ENCODE data around the gene TRMT10C. TPM values are rescaled to one million over a fixed set of nuclear protein-coding genes. Genes with fewer than 3 reads are reported as not detected.

The TRMT10C gene
- total and polyA plus RNA-seq, 2 experiments from 2014 or later, result 61.9 to 145 TPM

DNA sequence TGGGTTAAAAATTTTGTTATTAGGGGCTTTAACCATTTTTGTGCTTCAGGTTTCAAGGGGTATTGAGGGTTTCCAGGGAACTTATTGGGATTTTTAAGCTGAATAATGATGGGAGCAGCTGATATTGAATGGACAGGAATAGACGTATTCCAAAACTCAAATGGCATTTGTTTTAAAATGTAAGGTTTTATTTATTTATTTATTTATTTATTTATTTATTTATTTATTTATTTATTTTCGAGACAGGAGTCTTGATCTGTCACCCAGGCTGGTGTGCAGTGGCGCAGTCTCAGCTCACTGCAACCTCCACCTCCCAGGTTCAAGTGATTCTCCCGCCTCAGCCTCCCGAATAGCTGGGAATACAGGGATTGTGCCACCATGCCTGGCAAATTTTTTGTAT is 26.4 kb upstream of the TRMT10C start:
- Mint-ChIP-seq H3K4me3 (no peak overlapping the region), H3K27ac (no peak overlapping the region), H3K4me1 (peaks cover 17% of the 10 kb centered on the region; the same call in 2 of the 3 replicates), H3K36me3 (ENCODE audit: low read depth) (peaks cover 12% of the 10 kb centered on the region; the same call in 2 of the 3 replicates), H3K9me3 (peaks cover 17% of the 10 kb centered on the region), H3K27me3 (ENCODE audit: insufficient read depth, low read depth, poor library complexity) (no peaks in the 10 kb centered on the region)
- H3K4me3 ChIP-seq, result no peak overlapping the region
- no peak overlapping the region for H3K4me2 ChIP-seq
- no peak for DNase-seq (ENCODE audit: low spot score)
- H3K4me1 ChIP-seq (ENCODE audit: insufficient read depth), result peaks cover 17% of the 10 kb centered on the region
- no peaks in the 10 kb centered on the region for H3K36me3 ChIP-seq (ENCODE audit: insufficient read depth)
- H3K27ac ChIP-seq (ENCODE audit: low read depth), result no peak overlapping the region
- H4K20me1 ChIP-seq (replicated peaks; ENCODE audit: insufficient read depth), result no peaks in the 10 kb centered on the region
- H3K27me3 ChIP-seq (ENCODE audit: insufficient read depth), result no peaks in the 10 kb centered on the region
- H3F3A ChIP-seq (replicated peaks; ENCODE audit: low read depth), result no peaks in the 10 kb centered on the region
- no peaks in the 10 kb centered on the region for H3K79me2 ChIP-seq (replicated peaks; ENCODE audit: insufficient read depth)
- TF ChIP-seq NANOG (IDR thresholded peaks at IDR 0.05; ENCODE audit: borderline replicate concordance) (no peak), EZH2phosphoT487 (IDR thresholded peaks at IDR 0.05; ENCODE audit: unreplicated experiment) (no peak), STAT1 (IDR thresholded peaks at IDR 0.05; ENCODE audit: unreplicated experiment) (no peak), JUNB (IDR thresholded peaks at IDR 0.05; ENCODE audit: unreplicated experiment) (no peak), ZNF331 (CRISPR knock-in tag; IDR thresholded peaks at IDR 0.05; ENCODE audit: low read depth) (no peak), ZNF114 (CRISPR knock-in tag; IDR thresholded peaks at IDR 0.05) (no peak)
- TF ChIP-seq, protein P1, sequence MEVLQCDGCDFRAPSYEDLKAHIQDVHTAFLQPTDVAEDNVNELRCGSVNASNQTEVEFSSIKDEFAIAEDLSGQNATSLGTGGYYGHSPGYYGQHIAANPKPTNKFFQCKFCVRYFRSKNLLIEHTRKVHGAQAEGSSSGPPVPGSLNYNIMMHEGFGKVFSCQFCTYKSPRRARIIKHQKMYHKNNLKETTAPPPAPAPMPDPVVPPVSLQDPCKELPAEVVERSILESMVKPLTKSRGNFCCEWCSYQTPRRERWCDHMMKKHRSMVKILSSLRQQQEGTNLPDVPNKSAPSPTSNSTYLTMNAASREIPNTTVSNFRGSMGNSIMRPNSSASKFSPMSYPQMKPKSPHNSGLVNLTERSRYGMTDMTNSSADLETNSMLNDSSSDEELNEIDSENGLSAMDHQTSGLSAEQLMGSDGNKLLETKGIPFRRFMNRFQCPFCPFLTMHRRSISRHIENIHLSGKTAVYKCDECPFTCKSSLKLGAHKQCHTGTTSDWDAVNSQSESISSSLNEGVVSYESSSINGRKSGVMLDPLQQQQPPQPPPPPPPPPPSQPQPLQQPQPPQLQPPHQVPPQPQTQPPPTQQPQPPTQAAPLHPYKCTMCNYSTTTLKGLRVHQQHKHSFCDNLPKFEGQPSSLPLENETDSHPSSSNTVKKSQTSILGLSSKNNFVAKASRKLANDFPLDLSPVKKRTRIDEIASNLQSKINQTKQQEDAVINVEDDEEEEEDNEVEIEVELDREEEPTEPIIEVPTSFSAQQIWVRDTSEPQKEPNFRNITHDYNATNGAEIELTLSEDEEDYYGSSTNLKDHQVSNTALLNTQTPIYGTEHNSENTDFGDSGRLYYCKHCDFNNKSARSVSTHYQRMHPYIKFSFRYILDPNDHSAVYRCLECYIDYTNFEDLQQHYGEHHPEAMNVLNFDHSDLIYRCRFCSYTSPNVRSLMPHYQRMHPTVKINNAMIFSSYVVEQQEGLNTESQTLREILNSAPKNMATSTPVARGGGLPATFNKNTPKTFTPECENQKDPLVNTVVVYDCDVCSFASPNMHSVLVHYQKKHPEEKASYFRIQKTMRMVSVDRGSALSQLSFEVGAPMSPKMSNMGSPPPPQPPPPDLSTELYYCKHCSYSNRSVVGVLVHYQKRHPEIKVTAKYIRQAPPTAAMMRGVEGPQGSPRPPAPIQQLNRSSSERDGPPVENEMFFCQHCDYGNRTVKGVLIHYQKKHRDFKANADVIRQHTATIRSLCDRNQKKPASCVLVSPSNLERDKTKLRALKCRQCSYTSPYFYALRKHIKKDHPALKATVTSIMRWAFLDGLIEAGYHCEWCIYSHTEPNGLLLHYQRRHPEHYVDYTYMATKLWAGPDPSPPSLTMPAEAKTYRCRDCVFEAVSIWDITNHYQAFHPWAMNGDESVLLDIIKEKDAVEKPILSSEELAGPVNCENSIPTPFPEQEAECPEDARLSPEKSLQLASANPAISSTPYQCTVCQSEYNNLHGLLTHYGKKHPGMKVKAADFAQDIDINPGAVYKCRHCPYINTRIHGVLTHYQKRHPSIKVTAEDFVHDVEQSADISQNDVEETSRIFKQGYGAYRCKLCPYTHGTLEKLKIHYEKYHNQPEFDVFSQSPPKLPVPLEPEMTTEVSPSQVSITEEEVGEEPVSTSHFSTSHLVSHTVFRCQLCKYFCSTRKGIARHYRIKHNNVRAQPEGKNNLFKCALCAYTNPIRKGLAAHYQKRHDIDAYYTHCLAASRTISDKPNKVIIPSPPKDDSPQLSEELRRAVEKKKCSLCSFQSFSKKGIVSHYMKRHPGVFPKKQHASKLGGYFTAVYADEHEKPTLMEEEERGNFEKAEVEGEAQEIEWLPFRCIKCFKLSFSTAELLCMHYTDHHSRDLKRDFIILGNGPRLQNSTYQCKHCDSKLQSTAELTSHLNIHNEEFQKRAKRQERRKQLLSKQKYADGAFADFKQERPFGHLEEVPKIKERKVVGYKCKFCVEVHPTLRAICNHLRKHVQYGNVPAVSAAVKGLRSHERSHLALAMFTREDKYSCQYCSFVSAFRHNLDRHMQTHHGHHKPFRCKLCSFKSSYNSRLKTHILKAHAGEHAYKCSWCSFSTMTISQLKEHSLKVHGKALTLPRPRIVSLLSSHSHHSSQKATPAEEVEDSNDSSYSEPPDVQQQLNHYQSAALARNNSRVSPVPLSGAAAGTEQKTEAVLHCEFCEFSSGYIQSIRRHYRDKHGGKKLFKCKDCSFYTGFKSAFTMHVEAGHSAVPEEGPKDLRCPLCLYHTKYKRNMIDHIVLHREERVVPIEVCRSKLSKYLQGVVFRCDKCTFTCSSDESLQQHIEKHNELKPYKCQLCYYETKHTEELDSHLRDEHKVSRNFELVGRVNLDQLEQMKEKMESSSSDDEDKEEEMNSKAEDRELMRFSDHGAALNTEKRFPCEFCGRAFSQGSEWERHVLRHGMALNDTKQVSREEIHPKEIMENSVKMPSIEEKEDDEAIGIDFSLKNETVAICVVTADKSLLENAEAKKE (CRISPR knock-in tag; IDR thresholded peaks at IDR 0.05), result no peak
- TF ChIP-seq, protein P2, sequence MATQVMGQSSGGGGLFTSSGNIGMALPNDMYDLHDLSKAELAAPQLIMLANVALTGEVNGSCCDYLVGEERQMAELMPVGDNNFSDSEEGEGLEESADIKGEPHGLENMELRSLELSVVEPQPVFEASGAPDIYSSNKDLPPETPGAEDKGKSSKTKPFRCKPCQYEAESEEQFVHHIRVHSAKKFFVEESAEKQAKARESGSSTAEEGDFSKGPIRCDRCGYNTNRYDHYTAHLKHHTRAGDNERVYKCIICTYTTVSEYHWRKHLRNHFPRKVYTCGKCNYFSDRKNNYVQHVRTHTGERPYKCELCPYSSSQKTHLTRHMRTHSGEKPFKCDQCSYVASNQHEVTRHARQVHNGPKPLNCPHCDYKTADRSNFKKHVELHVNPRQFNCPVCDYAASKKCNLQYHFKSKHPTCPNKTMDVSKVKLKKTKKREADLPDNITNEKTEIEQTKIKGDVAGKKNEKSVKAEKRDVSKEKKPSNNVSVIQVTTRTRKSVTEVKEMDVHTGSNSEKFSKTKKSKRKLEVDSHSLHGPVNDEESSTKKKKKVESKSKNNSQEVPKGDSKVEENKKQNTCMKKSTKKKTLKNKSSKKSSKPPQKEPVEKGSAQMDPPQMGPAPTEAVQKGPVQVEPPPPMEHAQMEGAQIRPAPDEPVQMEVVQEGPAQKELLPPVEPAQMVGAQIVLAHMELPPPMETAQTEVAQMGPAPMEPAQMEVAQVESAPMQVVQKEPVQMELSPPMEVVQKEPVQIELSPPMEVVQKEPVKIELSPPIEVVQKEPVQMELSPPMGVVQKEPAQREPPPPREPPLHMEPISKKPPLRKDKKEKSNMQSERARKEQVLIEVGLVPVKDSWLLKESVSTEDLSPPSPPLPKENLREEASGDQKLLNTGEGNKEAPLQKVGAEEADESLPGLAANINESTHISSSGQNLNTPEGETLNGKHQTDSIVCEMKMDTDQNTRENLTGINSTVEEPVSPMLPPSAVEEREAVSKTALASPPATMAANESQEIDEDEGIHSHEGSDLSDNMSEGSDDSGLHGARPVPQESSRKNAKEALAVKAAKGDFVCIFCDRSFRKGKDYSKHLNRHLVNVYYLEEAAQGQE (IDR thresholded peaks at IDR 0.05; ENCODE audit: unreplicated experiment), result no peak
- TF ChIP-seq, protein P3, sequence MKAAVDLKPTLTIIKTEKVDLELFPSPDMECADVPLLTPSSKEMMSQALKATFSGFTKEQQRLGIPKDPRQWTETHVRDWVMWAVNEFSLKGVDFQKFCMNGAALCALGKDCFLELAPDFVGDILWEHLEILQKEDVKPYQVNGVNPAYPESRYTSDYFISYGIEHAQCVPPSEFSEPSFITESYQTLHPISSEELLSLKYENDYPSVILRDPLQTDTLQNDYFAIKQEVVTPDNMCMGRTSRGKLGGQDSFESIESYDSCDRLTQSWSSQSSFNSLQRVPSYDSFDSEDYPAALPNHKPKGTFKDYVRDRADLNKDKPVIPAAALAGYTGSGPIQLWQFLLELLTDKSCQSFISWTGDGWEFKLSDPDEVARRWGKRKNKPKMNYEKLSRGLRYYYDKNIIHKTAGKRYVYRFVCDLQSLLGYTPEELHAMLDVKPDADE (IDR thresholded peaks at IDR 0.05), result no peak
- H2AFZ ChIP-seq, result no peak overlapping the region
- ATAC-seq, result no peak
- peaks cover 2% of the 10 kb centered on the region; the same call in 1 of the 2 replicates for H3K9me2 ChIP-seq (ENCODE audit: insufficient read depth)
